Endodermal cell (in vitro differentiated cells): ENCODE results near the gene TRPM3. TPM values are rescaled to one million over a fixed set of nuclear protein-coding genes. Genes with fewer than 3 reads are reported as not detected.

ENCODE experiments used
- DNase-seq: peaks from one replicate; pipeline ENCODE4 v3.0.0-alpha.2; 2017
- H3K27ac ChIP-seq: 2 replicates; pipeline ENCODE4 v1.5.1; 2013; ENCODE audit warnings: mild to moderate bottlenecking, low read depth, low read length, moderate library complexity
- H3K27me3 ChIP-seq: 2 replicates; pipeline ENCODE4 v1.6.1; 2013; ENCODE audit warnings: mild to moderate bottlenecking, low read length, moderate library complexity; ENCODE audit not compliant: insufficient read depth, control insufficient read depth, poor library complexity, severe bottlenecking
- H3K36me3 ChIP-seq: 2 replicates; pipeline ENCODE4 v1.7.0; 2013; ENCODE audit warnings: mild to moderate bottlenecking, low read length, moderate library complexity; ENCODE audit not compliant: control insufficient read depth, insufficient read depth
- H3K4me1 ChIP-seq: one replicate; pipeline ENCODE4 v1.7.0; 2013; ENCODE audit warnings: low read length; ENCODE audit not compliant: control insufficient read depth, insufficient read depth
- H3K4me3 ChIP-seq: 2 replicates; pipeline ENCODE4 v1.5.1; 2013; ENCODE audit warnings: mild to moderate bottlenecking, low read length, moderate library complexity
- H3K9ac ChIP-seq: 2 replicates; pipeline ENCODE4 v1.6.1; 2013; ENCODE audit warnings: mild to moderate bottlenecking, low read length, moderate library complexity; ENCODE audit not compliant: poor library complexity, severe bottlenecking; ENCODE audit errors: extremely low read depth
- H3K9me3 ChIP-seq: 2 replicates; pipeline ENCODE4 v1.6.1; 2013; ENCODE audit warnings: mild to moderate bottlenecking, low read length, moderate library complexity; ENCODE audit not compliant: control insufficient read depth
- H3K27ac Mint-ChIP-seq: 2 replicates; pipeline ENCODE4 v1.8.0; 2020; ENCODE audit warnings: mixed read lengths
- H3K27me3 Mint-ChIP-seq: 2 replicates; pipeline ENCODE4 v1.8.0; 2021; ENCODE audit warnings: mild to moderate bottlenecking, mixed read lengths; ENCODE audit not compliant: insufficient read depth
- H3K36me3 Mint-ChIP-seq: 2 replicates; pipeline ENCODE4 v1.8.0; 2020; ENCODE audit warnings: low read depth, mixed read lengths
- H3K4me1 Mint-ChIP-seq: 2 replicates; pipeline ENCODE4 v1.8.0; 2020; ENCODE audit warnings: mixed read lengths
- H3K4me3 Mint-ChIP-seq: 2 replicates; pipeline ENCODE4 v1.8.0; 2020; ENCODE audit warnings: mild to moderate bottlenecking, moderate library complexity, mixed read lengths
- H3K9me3 Mint-ChIP-seq: 2 replicates; pipeline ENCODE4 v1.8.0; 2020; ENCODE audit warnings: mild to moderate bottlenecking, mixed read lengths
- WGBS, 2 experiments: methylation state at CpG; one replicate each; pipeline versions ENCODE4 v1.1.5 to v1.1.7; 2013; ENCODE audit warnings: missing lambda C conversion rate in 2 of 2, mixed read lengths in 1 of 2; ENCODE audit not compliant: insufficient coverage in 1 of 2, insufficient read length in 1 of 2; 5-methylcytosine and 5-hydroxymethylcytosine counted together
- total RNA-seq, 2 donors: library from RNA; stranded (reverse); fragmentation: NEBNext Ultra II Directional in 1 of 2; extraction: Animal tissue kit (Norgen Biotek cat#: 25700) in 1 of 2; gene quantifications; 2 replicates in 1 of 2; 3 replicates in 1 of 2; pipeline ENCODE4 v1.2.1, GENCODE V29; 2021
- TF ChIP-seq, protein P1 (sequence below): fragments of 200-600 bp; sonication (generic); conservative IDR thresholded peaks from 2 replicates; pipeline ENCODE4 v1.5.0; 2021; ENCODE audit warnings: antibody characterized with exemption, mild to moderate bottlenecking

The TRPM3 gene
- total RNA-seq, 2 donors from 2014 or later = 1.8 to 2.5 TPM

DNA sequence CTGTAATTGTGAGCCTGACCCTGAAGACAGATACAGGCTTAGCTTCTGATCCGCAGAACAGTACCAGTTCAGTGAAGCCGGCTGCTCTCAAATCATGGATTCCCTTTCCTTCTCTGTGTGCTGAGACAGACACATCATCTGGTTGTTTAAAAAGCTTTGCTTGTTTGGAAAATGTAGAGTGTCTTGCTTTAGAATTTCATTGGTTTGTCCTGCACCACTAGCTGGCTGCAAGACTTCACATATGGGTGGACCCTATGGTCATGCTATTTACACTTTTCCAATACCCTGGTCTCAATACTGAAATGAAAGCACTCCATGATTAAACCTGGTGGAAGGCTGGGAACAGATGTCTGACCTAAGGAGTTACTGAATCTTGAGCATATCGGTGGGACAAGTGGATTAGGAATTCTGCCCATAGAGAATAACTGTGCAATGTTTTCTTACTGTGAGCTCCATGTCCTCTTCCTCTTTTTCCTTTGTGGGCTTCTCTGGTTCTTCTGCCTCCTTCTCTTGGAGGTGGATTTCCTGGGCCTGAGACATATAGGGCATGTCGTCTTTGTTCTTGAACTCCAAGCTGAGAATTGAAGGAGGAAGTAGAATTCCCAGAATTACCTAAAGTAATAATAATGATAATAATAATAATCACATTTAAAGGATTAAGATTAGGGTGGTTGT, 505.8 kb downstream of the TRPM3 start:
- Mint-ChIP-seq H3K27ac (no peak overlapping the region), H3K27me3 (no peaks in the 10 kb centered on the region), H3K4me1 (no peaks in the 10 kb centered on the region), H3K36me3 (no peaks in the 10 kb centered on the region), H3K4me3 (no peak overlapping the region), H3K9me3 (no peaks in the 10 kb centered on the region)
- H3K4me3 ChIP-seq = no peak overlapping the region
- WGBS, 2 experiments = 93% methylated on average over 3 of the region's 4 CpGs
- DNase-seq = no peak
- TF ChIP-seq, protein P1, sequence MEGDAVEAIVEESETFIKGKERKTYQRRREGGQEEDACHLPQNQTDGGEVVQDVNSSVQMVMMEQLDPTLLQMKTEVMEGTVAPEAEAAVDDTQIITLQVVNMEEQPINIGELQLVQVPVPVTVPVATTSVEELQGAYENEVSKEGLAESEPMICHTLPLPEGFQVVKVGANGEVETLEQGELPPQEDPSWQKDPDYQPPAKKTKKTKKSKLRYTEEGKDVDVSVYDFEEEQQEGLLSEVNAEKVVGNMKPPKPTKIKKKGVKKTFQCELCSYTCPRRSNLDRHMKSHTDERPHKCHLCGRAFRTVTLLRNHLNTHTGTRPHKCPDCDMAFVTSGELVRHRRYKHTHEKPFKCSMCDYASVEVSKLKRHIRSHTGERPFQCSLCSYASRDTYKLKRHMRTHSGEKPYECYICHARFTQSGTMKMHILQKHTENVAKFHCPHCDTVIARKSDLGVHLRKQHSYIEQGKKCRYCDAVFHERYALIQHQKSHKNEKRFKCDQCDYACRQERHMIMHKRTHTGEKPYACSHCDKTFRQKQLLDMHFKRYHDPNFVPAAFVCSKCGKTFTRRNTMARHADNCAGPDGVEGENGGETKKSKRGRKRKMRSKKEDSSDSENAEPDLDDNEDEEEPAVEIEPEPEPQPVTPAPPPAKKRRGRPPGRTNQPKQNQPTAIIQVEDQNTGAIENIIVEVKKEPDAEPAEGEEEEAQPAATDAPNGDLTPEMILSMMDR = no peak
- no peak overlapping the region for H3K27ac ChIP-seq
- no peaks in the 10 kb centered on the region for H3K27me3 ChIP-seq
- no peaks in the 10 kb centered on the region for H3K36me3 ChIP-seq
- no peaks in the 10 kb centered on the region for H3K9me3 ChIP-seq
- H3K9ac ChIP-seq = no peak overlapping the region
- H3K4me1 ChIP-seq = no peaks in the 10 kb centered on the region

DNA sequence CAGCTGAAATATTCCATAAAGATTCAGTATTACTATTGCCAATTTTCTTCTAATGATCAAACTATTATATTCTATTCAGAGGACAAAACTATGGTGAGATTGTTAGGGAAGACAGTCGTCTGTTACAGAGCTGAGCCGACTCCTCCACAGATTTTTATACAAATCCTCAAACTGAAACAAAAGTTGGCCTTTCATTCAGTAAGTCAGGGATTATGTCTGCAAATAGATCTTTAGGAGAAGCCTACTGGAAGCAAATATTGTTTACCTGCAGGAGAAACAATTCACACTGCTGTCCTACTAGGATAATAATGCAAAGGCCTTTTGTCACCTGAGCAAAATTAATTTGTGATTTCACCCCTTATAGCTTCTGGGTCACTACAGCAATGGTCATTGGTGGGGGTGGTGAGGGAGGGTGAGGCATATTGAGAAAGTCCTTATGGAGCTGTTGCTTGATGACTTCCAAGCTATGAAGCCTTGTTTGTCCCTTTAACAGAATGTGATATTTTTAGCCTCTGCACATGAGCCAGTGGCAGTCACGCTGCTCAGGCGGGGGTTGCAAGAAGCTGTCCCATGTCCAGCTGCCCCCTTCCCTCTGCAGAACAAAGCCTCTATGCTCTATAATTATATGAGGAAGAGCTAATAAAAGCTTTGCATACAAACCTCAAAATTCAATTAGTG, 506.5 kb downstream of the TRPM3 start:
- H3K9me3 Mint-ChIP-seq = no peaks in the 10 kb centered on the region
- no peak for DNase-seq
- no peak overlapping the region for H3K4me3 Mint-ChIP-seq
- H3K36me3 ChIP-seq = no peaks in the 10 kb centered on the region
- no peak overlapping the region for H3K9ac ChIP-seq
- no peak overlapping the region for H3K4me3 ChIP-seq
- H3K36me3 Mint-ChIP-seq = no peaks in the 10 kb centered on the region
- no peak overlapping the region for H3K27ac ChIP-seq
- H3K27me3 Mint-ChIP-seq = no peaks in the 10 kb centered on the region
- no peaks in the 10 kb centered on the region for H3K9me3 ChIP-seq
- WGBS, 2 experiments = 92% methylated on average over 4 of the region's 4 CpGs; no CpG with 5 or more reads in 1 of the 2 experiments
- H3K27ac Mint-ChIP-seq = no peak overlapping the region
- H3K4me1 Mint-ChIP-seq = no peaks in the 10 kb centered on the region
- H3K4me1 ChIP-seq = no peaks in the 10 kb centered on the region
- TF ChIP-seq, protein P1 = no peak
- H3K27me3 ChIP-seq = no peaks in the 10 kb centered on the region

DNA sequence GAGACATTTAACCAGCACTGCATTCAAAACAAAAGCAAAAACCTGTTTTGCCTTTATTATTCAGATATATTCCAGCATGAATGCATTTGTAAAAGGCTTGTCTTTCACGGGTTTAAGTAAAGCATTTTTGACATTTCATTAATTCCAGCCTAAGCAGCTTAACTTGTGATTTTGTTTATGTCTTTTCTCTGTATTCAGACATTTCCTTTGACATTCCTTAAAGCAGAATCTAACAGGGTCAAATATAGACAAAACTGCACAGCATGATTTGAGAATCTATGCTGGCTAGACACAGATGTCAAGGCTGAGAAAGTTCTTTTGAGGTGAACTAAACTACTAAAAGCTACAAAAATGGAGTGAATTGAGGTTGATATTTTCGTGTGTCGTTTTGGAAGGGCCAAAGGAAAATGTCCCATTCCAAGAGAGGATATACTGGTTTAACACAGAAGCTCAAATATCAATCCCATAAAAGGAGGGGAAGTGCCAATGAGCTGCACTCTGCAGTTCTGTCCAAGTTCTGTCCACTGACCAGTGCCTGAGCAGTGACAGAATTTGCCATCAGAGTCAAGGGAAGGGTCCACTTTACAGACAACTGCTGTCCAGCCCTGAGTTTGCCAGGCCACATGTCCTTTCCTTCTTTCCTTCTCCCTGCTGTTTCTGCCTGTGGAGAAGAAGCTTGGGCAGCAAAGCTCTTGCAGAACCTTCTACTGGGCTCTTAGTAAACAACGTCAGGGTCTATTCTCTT, 508.2 kb downstream of the TRPM3 start:
- no peaks in the 10 kb centered on the region for H3K27me3 Mint-ChIP-seq
- no peaks in the 10 kb centered on the region for H3K27me3 ChIP-seq
- H3K36me3 Mint-ChIP-seq = no peaks in the 10 kb centered on the region
- H3K4me3 Mint-ChIP-seq = no peak overlapping the region
- no peak overlapping the region for H3K27ac Mint-ChIP-seq
- 84 to 96% methylated on average over 3 to 4 of the region's 4 CpGs for WGBS, 2 experiments
- no peak overlapping the region for H3K9ac ChIP-seq
- H3K4me1 Mint-ChIP-seq = no peaks in the 10 kb centered on the region
- H3K9me3 Mint-ChIP-seq = no peaks in the 10 kb centered on the region
- no peaks in the 10 kb centered on the region for H3K4me1 ChIP-seq
- DNase-seq = no peak
- no peak overlapping the region for H3K4me3 ChIP-seq
- TF ChIP-seq, protein P1 = no peak
- H3K27ac ChIP-seq = peak overlapping the region; percentile 19
- H3K36me3 ChIP-seq = no peaks in the 10 kb centered on the region
- H3K9me3 ChIP-seq = no peaks in the 10 kb centered on the region
